UCSD-AML1 (cell line): Measurements from ENCODE around the gene PBX1.

Source experiments
- DNase-seq: peaks from one replicate; lab custom pipeline; 2025; ENCODE audit not compliant: unreplicated experiment; lab: John Stamatoyannopoulos, UW

The PBX1 gene

GRCh38 chr1:164753521-164754077, 194.6 kb downstream of the PBX1 start:
- no peak for DNase-seq

- no peak for DNase-seq
Observed at GRCh38 chr1:164754088-164754600, 195.2 kb downstream of the PBX1 start.

DNA sequence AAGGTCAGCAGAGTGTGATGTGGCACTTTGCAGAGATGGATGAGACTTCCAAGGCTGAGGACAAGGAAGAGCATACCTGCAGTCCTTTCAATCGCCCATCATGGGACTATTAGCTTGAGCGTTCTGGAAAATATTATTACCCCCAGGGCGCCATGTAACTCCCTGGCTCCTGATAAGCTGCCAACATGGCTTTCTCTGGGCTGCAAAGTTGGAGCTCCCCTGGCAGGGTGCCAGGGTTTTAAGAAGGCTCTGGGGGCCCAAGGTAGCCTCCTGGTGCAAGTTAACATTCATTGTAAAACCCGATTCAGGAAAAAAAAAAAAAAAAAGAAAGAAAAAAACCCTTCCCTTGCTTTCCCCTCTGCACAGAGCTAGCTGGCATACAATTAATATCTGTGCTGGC, 196.7 kb downstream of the PBX1 start:
- no peak for DNase-seq

DNA sequence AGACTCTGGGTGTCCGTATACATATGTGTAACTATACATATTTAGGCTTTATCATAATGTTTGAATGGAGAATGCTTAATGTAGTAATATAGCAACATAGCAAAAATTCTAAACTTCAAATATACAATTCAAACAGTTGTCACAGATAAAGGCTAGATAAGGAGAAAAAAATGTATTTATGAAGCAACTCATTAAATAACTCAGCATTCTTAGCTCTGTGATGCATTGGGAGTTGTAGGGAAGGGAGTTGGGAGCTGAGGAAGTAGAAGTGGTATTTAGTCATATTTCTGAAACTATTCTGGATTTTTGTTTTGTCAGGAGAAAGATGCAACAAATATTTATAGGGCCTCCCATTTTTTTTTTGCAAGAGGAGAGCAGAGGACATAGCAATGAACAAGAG, 197.8 kb downstream of the PBX1 start:
- no peak for DNase-seq

GRCh38 chr1:164757625-164758024, 198.6 kb downstream of the PBX1 start:
- DNase-seq, result no peak

DNA sequence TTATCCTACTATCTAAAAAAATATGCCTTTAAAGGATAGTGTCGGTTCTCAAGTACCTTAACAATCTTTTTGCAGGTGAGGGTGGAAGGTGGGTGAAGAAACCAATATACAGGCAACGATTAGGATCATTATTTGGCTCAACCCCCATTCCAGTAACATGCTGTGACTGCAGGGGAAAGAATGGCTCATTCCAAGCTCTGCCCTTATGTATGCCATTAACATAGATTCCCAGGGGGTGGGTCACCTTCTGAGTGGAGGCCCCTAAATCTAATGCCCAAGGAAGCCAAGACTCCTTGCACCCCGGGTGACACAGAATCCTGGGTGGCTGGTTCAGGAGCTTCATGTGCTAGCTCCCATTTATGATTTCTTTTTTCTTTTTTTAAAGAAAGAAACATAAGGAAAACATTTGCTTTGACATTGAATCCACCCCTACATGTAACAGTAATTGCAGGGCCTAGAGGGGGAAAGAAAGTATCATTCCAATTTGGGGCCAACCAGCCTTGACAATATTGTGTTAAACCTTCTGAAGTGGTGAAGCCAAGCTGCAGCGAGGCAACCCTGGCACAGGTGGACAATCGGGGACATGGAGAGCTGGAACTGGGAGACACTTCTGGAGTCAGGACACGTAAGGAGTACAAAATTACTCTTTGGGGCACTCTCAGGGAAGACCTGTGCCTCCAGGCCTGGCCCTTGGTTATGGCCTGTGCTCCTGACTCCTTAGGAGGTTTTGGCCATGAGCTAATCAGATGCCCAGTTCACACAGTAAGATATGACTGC, 200.3 kb downstream of the PBX1 start:
- no peak for DNase-seq

- no peak for DNase-seq
Observed at GRCh38 chr1:164759979-164760469, 201.0 kb downstream of the PBX1 start.

DNA sequence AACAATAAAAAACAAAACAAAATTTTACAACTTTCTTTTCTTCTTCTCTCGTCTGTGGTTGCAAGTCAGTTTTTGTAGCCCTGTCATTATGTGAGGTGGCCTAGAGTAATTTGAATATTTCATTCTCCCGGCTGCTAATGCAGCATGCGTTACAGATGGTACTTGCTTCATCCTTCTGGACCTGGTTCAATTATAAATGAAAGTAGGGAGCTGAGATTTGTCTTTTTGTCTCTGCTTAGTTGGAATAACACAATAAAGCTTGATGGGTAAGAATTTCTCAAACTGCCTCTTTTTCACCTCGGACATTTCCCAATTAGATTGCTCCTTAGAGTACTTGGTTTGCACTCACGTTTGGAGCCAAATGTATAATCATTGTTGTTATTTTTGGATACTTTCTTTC, 201.6 kb downstream of the PBX1 start:
- no peak for DNase-seq

DNA sequence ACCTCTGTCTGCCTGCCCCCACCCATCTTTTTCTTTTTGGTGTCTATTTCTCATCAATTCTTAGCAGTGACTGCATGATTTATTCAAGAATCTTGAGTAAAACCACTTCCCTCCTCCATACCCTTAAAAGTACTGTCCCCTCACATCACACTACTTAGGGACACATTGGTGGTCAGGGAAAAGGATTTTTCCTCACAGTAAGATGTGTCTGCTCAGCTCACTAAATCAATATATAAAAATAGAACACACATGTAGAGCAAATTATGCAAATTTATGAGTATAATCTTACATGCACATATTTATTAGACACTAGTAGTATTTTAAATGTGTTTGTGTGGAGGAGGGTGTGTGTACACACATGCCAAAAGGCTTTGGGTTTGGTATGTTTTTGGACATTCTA, 202.0 kb downstream of the PBX1 start:
- DNase-seq, result no peak

DNA sequence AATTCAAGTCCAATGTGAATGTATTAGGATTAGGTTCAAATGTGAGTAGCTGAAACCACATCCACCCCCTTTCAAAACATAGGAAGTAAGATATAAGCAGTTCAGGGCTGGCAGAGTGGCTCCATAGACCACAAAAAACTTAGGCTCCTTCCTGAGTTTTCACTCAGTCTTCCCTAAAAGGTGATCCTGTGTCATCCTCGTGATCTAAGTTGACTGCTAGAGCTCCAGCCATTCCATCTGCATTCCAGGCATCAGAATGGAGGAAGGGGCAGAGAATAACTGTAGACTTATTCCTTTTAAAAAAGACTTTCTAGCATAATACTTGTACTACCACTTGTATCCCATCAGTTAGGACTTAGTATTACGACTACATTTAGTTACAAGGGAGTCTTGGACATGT, 204.1 kb downstream of the PBX1 start:
- DNase-seq, result no peak

- no peak for DNase-seq
Observed at GRCh38 chr1:164764333-164764732, 205.3 kb downstream of the PBX1 start.

DNA sequence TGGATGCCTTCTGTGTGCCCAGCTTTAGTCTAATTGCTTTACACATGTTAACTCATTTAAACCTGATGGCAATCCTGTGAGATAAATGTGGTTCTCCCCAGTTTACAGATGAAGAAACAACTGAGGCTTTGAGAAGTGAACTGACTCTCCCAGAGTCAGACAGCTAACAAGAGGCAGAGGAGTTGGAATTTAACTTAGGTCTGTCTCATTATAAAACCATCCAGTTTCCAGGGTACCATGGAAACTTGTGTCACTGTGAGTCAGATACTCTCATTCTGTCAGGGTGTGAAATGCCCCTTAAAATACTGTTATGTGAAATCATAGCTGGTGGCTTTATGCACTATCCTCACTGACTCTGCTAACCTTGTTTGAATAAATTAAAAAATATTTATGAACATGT, 206.6 kb downstream of the PBX1 start:
- no peak for DNase-seq

DNA sequence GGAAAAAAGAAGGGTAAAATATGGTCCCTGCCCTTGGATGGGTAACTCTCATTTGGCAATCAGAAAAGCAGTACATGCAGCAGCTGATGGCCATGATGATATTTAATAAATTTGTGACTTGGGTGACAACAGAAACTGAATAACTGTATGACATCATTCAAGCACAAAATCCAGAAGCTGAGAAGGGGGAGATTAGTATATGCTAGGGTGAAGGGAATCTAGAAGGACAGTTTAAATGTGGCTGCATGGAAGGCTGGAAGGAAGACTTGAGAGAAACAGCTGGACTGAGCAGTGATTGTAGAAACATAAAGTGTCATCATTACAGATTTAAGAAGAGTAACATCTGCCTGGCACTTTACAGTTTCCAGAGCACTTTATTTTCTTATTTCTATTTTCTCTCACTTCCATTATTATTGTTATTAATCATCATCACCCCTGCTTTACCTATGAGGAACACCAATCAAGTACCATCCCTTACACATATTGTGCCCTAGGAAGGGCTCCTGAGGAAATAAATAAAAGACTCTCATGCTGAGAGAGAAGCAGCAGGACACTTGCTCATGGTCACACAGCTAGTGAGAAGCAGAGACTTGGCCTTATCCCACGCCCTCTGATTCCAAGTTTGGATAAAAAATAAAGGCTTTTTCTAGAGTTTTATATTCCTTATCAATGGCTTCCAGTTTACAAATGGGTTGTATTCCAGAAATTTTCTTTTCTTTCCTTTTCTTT, 207.2 kb downstream of the PBX1 start:
- no peak for DNase-seq

GRCh38 chr1:164767752-164768402, 208.9 kb downstream of the PBX1 start:
- DNase-seq, result no peak

DNA sequence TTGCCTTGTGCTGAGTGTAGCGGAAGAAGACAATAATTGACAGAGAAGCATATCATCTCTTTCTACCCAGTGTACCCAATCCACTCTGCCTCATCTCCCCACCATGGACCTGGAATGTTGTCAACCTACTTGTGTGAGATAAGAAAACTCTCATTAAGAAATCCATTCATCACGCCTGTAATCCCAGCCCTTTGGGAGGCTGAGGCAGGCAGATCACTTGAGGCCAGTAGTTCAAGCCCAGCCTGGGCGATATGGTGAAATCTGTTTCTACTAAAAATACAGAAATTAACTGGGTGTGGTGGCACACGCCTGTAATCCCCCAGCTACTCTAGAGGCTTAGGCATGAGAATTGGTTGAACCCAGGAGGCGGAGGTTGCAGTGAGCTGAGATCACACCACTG, 209.6 kb downstream of the PBX1 start:
- DNase-seq, result no peak

- DNase-seq, result no peak
Observed at GRCh38 chr1:164769486-164770130, 210.6 kb downstream of the PBX1 start.

DNA sequence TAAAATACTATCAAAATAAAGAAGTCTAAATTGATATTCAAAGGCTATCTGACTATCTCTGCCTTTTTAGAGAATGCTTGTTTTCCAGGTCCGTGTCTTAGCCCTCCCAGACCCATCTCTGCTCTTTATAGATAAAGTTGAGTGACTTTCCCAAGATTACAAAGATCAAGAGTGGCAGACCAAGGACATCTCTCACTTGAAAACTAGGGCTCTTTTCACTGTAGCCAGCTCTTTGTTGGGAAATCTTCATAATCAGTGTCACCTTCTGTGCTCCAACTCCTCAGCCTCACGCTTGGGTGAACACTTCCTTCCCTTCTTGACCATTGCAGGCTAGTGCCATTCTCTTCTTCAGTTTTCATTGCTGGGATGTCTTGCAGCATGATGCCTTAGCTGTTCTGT, 211.1 kb downstream of the PBX1 start:
- DNase-seq, result no peak

GRCh38 chr1:164771041-164771618, 212.1 kb downstream of the PBX1 start:
- DNase-seq, result no peak

DNA sequence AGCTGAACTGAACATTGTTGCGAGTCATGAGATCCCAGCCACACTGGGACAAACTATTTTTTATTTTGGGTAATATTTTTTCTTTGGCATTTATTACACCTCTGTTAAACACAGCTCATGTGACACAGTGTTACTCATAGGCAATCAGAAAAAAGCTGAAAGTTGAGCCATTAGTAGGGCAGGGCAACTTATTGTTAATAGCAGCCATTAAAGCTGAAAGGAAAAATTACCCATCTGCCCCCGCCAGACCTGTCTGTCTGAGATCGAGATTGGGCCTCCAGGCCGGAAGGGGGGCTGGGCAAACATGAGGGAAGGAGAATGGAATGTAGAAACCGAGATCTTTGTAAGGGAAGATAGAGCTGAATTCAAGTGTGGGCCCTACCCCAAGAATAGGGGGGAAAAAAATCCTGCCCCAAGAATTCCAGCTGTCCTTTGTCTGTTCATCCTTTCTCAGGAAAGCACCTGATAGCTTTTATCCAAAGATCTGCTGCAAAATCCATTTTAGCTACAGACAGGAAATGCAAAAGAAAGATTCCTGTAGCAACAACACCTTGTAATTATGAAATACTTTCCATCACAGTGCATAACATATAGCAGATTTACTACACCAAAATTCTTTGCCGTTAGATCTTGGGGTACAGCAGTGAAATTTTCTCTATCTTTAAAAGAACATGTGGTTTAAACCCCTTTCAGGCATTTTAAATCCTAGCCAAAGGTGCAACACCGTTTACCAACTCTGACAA, 212.8 kb downstream of the PBX1 start:
- DNase-seq, result no peak

GRCh38 chr1:164772635-164773034, 213.7 kb downstream of the PBX1 start:
- DNase-seq, result no peak
